ENCODE data around the gene PMPCA.

DNA sequence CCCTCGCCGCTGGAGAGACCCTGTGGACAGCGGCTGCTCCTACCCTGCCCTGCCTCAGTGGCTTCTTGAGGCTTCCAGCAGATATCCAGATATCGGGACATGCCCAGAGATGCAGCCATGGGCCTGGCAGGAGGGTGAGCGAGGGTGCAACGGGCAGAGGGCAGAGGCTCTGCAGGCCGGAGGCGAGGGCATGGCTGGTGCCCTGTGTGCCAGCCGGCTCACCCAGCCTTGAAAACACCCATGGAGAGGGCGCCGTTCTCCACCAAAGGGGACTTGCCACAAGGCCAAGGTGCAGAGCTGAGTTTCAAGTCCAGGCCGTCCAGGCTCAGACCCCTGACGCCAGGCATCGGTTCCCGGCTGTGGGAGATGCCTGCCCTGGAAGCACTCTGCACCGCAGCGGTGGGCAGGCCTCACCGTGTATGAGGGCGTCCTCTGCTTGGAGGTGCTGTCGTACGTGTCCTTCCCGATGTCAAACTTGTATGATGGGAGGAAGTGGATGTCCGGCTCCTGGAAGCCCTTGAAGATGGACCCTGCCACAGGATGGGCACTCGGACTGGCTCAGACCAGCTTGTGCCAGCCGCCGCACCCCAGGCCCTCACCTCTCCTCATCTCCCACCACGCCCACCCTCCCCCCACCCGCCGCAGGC, 20.3 kb downstream of the PMPCA start:
- TF ChIP-seq, protein P1, sequence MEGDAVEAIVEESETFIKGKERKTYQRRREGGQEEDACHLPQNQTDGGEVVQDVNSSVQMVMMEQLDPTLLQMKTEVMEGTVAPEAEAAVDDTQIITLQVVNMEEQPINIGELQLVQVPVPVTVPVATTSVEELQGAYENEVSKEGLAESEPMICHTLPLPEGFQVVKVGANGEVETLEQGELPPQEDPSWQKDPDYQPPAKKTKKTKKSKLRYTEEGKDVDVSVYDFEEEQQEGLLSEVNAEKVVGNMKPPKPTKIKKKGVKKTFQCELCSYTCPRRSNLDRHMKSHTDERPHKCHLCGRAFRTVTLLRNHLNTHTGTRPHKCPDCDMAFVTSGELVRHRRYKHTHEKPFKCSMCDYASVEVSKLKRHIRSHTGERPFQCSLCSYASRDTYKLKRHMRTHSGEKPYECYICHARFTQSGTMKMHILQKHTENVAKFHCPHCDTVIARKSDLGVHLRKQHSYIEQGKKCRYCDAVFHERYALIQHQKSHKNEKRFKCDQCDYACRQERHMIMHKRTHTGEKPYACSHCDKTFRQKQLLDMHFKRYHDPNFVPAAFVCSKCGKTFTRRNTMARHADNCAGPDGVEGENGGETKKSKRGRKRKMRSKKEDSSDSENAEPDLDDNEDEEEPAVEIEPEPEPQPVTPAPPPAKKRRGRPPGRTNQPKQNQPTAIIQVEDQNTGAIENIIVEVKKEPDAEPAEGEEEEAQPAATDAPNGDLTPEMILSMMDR (conservative IDR thresholded peaks at IDR 0.05 in 1 of 2, IDR thresholded peaks at IDR 0.05 in 1 of 2; ENCODE audit: low read depth in 1 of 2, low read length in 2 of 2) = no peak
- TF ChIP-seq EZH2 (IDR thresholded peaks at IDR 0.05; ENCODE audit: low read length, missing control alignments) = no peak
